ENCODE data around the gene ARAP1. TPM values are rescaled to one million over a fixed set of nuclear protein-coding genes. Genes with fewer than 3 reads are reported as not detected.

Gene ARAP1
- total RNA-seq, 2 experiments from 2014 or later, result 129 to 134 TPM

DNA sequence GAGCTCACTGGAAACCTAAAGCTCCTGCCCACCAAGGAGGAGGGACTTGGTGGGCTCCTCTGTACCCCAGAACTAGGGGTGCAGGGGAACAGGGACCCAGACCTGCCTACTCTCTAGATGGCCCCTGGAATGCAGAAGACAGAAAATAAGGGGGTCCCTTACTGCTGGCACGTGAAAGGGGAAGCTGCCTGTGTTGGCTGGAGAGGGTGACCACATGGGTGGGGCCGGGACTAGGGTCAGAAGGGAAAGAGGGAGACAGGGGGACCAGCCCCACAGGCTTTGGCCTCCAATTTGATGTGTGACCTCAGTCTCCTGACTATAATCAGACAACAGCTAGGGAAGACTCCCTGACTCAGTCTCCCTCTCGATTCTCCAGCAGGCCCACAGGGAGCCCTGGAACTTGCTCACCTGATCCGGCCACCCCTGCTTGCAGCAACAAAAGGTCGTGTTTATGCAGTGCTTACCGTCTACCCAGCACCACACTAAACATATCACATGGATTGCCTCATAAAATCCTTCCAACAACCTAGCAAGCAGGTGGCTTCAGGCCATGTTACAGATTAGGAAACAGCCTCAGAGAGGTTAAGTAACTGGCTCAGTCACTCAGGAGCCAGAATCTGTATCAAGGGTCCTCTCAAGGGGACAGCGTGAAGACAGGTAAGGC is 10.2 kb downstream of the ARAP1 start:
- Mint-ChIP-seq H3K4me1 (peaks cover 58% of the 10 kb centered on the region), H3K27me3 (no peaks in the 10 kb centered on the region), H3K9me3 (no peaks in the 10 kb centered on the region), H3K4me3 (no peak overlapping the region), H3K36me3 (no peaks in the 10 kb centered on the region), H3K27ac (peak overlapping the region; percentile 46)
- POLR2A ChIA-PET, result interaction anchor here (1.0 kb wide), 1 partner anchor 71 kb away, joined by 3 read pairs; no protein-coding TSS in a partner anchor
- ATAC-seq (ENCODE audit: low read depth) (no peak), DNase-seq (no peak)

DNA sequence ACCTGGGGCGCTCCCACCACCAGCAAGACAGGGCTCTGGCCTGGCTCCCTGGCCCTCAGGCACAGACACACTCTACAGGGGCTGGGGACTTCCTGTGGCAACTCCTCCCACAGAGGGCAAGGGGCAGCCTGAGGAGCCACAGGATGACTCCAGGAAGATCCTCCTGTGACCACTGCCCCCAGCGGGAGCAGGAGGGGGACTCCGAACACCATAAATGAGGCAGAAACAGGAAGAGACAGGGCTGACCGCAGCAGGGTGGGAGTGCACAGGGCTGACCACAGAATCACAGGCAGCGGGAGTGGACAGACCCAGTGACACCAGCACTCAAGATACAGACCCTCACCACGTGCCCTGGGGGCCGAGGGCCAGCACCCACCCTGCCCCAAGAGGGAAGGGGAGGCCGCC is 10.8 kb downstream of the ARAP1 start:
- POLR2A ChIA-PET, result interaction anchor here (1.0 to 1.5 kb wide), 2 partner anchors 29 to 72 kb away, joined by 3 to 5 read pairs; no protein-coding TSS in a partner anchor
- Mint-ChIP-seq H3K27ac (peak overlapping the region; percentile 77), H3K36me3 (peaks cover 1% of the 10 kb centered on the region), H3K4me3 (peak overlapping the region; percentile 12), H3K4me1 (peaks cover 63% of the 10 kb centered on the region), H3K27me3 (no peaks in the 10 kb centered on the region), H3K9me3 (no peaks in the 10 kb centered on the region)
- ATAC-seq (ENCODE audit: low read depth) (no peak), DNase-seq (no peak)

DNA sequence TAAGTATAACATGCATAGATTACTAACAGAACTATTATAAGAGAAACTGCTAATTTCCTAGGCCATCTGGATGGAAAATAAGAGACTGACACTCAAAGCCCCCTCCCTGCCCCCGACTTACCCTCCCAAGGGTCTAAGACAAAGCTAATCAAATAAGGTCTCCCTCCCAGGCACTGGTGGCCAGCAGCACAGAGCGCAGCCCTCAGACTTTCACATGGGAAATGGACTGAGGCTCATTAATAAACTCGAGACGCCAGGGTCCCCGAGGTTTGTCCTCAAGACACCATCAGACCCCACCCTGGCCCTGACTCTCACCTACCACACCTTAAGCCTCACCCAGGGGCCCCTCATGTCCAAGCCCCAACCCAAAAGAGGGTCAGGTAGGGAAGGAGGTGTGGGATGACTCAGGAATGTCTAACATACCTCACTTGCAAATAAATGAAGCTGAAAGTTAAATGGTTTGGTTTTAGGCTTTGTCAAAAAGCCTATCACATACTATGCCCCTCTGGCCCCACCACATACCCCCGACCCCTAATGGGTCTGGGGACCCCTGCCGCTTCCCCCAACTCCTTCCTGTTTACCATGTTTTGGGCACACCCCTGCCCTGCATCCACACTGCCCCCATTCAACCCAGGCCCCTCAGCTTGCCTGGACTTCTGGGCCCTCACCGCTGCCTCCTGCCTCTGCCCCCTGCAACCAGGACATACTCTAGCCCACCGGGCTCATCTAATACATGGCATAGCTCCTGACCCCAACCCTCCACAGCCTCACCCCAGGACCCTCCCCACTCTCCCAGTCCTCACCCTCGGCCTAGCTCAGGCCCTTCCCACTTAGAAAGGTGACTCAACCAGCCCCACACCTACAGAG is 11.4 kb downstream of the ARAP1 start:
- DNase-seq (no peak), ATAC-seq (ENCODE audit: low read depth) (no peak)
- Mint-ChIP-seq H3K27ac (peak overlapping the region; percentile 77), H3K36me3 (peaks cover 1% of the 10 kb centered on the region), H3K4me1 (peaks cover 66% of the 10 kb centered on the region), H3K4me3 (peak overlapping the region; percentile 21), H3K9me3 (no peaks in the 10 kb centered on the region), H3K27me3 (no peaks in the 10 kb centered on the region)
- POLR2A ChIA-PET, result interaction anchor here (0.9 to 1.5 kb wide), 4 partner anchors 10 to 72 kb away, joined by 3 to 5 read pairs (median 4); no protein-coding TSS in a partner anchor

DNA sequence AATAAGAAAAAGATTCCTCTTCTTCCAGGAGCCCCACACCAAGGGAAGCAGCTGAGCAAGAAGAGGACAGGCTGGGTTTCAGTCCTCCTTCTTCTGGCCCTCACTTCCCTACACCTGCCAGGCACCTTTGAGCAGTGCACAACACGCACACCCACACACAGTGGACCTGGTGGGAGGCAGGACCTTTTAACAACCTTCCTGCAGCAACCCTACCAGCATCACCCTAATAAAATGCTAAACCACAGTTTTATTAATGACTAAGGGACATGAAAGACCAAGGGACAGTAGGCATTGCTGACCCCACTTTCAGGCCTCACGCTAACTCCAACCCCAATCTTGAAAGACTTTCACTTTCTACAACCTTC is 12.2 kb downstream of the ARAP1 start:
- POLR2A ChIA-PET, result interaction anchor here (0.9 to 1.5 kb wide), 3 partner anchors 11 to 73 kb away, joined by 3 to 5 read pairs (median 4); no protein-coding TSS in a partner anchor
- H3K4me3 Mint-ChIP-seq, result peak overlapping the region; percentile 9
- H3K9me3 Mint-ChIP-seq, result no peaks in the 10 kb centered on the region
- DNase-seq (no peak), ATAC-seq (ENCODE audit: low read depth) (no peak)
- H3K4me1 Mint-ChIP-seq, result peaks cover 66% of the 10 kb centered on the region
- peaks cover 1% of the 10 kb centered on the region for H3K36me3 Mint-ChIP-seq
- no peaks in the 10 kb centered on the region for H3K27me3 Mint-ChIP-seq
- H3K27ac Mint-ChIP-seq, result peak overlapping the region; percentile 77

DNA sequence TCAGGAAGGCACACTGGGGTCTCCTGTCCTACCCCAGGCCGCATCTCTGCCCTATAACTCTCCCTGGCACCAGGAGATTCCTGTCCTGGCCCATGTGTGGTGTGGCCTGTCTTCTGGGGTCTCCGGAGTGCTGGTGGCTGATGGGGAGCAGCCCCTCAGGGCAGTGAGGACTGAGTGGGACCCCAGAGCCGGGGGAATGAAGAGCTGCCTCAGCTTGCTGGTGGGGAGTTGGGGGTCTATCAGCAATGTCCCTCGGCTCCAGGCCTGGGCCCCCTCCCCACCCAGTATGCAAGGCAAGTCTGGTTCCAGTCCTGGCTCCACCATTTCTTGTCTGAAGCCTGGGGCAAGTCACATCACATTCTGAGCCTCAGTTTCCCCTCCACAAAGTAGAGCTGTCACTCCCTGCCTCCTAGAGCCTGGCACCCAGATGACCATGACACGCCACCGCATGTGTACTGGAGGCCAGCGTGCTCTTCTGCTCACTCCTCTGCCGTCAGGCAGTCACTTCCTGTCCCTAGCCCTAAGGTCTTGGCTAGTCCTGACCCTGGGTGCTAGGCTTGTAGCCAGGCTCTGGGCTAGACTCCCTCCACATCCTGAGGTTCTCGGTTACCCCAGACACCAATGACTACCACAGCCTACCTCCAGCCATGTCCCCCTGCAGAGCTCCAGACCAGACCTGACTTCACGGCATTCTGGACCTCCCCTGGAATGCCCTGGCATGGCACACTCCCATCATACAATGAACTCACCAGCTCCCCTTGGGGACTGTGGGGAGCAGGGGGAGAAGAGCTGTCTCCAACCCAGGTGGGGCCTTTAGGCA is 12.8 kb downstream of the ARAP1 start:
- Mint-ChIP-seq H3K4me1 (peaks cover 63% of the 10 kb centered on the region), H3K27me3 (no peaks in the 10 kb centered on the region), H3K36me3 (peaks cover 1% of the 10 kb centered on the region), H3K9me3 (no peaks in the 10 kb centered on the region), H3K27ac (peak overlapping the region; percentile 77), H3K4me3 (peak overlapping the region; percentile 11)
- DNase-seq (no peak), ATAC-seq (ENCODE audit: low read depth) (no peak)
- POLR2A ChIA-PET, result interaction anchor here (0.9 to 1.3 kb wide), 2 partner anchors 11 to 74 kb away, joined by 3 to 4 read pairs; no protein-coding TSS in a partner anchor

DNA sequence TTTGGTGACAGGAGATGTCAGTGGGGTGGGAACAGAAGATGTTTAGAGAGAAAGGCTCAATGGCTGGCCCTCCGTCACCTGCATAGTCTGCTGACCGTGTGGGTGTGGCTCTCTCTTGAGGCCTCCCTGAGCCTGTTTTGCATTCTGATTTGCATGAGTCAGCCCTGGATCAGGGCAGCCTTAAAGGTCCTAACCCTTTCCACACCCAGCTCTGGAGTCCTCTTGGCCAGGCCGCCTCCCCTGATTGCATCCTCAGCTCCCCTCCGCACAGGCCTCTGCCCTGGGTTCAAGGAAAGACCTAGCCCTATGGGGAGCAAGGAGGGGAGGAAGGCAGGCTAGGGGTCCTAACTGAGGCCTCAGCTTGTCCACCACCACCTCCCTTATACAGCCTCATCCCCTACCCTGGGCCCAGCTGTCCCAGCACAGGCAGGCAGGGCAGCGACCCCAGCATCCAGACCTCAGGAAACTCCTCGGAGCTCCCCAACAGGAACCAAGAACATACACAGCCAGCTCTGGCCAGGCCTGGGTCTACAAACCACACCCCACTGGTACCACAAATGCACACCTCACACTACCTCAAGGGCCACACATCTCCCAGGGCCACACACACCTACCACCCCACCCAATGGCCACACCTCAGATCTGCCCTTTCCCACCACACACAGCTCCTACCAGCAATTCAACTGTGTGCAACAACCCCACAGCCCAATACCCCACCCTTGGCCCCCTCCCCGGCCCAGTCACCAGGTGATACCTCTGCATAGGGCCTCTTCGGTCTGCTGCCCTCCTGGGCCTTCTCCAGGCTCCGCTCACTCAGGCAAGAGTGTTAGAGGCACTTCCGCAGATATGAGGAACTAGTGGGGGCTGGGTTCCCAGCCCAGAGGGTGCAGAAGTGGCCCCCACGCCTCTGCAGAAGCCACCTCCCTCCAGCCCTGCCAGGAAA is 13.7 kb downstream of the ARAP1 start:
- H3K27ac Mint-ChIP-seq, result peak overlapping the region; percentile 100
- H3K9me3 Mint-ChIP-seq, result no peaks in the 10 kb centered on the region
- no peak for ATAC-seq (ENCODE audit: low read depth)
- POLR2A ChIA-PET, result interaction anchor here (1.9 to 3.2 kb wide), 3 partner anchors 48 to 77 kb away, joined by 6 to 13 read pairs (median 12); no protein-coding TSS in a partner anchor
- H3K4me1 Mint-ChIP-seq, result peaks cover 56% of the 10 kb centered on the region
- H3K36me3 Mint-ChIP-seq, result peaks cover 1% of the 10 kb centered on the region
- DNase-seq, result no peak
- peak overlapping the region; percentile 43 for H3K4me3 Mint-ChIP-seq
- no peaks in the 10 kb centered on the region for H3K27me3 Mint-ChIP-seq

DNA sequence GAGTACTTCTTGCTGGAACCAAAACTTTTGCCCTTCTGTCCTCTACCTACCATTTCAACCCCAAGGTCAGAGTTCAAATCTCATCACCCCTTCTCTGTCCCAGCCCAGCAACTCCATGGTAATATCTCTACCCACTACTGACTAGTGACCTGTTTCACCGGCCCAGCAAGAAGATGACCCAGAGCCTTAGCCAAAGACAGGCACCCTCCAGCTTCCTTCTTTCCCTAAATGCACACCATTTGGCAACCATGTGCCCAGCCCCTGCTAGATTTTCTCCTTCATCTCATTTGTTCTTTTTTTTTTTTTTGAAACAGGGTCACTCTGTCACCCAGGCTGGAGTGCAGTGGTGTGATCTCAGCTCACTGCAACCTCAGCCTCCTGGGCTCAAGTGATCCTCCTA is 14.9 kb downstream of the ARAP1 start:
- POLR2A ChIA-PET, result interaction anchor here (1.4 to 3.2 kb wide), 4 partner anchors 45 to 78 kb away, joined by 6 to 13 read pairs (median 9); no protein-coding TSS in a partner anchor
- ATAC-seq (ENCODE audit: low read depth), result no peak
- no peaks in the 10 kb centered on the region for H3K9me3 Mint-ChIP-seq
- H3K4me1 Mint-ChIP-seq, result peaks cover 55% of the 10 kb centered on the region
- no peak for DNase-seq
- H3K27ac Mint-ChIP-seq, result peak overlapping the region; percentile 100
- peak overlapping the region; percentile 85 for H3K4me3 Mint-ChIP-seq
- peaks cover 5% of the 10 kb centered on the region for H3K36me3 Mint-ChIP-seq
- H3K27me3 Mint-ChIP-seq, result no peaks in the 10 kb centered on the region

DNA sequence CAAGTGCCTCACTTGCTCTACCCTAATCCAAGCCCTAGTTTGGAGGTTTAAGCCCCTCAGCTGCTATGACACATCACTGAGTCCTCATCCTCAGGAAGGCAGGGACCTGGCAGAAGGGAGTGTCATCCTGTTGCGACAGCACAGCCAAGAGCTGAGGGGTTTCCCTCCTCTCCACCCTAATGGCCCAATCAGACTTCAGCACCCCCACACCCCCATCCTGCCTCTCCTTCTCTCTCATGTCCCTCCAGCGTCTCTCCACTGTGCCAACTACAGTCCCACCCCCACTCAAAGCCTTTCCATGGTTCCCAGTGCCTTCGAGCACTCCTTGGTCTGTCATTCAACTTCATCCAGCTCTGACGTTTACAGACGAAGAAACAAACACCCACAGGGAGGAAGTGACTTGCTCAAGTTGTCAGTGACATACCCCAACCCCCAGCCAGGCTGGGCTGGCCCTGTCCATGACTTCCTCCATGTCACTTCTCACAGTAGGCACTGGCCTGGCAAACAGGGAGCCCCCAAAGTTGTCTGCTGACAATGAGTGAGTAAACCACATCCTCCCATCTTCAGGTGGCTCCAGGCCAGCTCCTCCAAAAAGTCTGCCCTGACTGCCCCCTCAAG is 15.6 kb downstream of the ARAP1 start:
- H3K27ac Mint-ChIP-seq, result peak overlapping the region; percentile 100
- peak overlapping the region; percentile 85 for H3K4me3 Mint-ChIP-seq
- no peaks in the 10 kb centered on the region for H3K27me3 Mint-ChIP-seq
- POLR2A ChIA-PET, result interaction anchor here (0.6 to 3.2 kb wide), 5 partner anchors 14 to 79 kb away, joined by 4 to 13 read pairs (median 6); no protein-coding TSS in a partner anchor
- H3K9me3 Mint-ChIP-seq, result no peaks in the 10 kb centered on the region
- DNase-seq (peak; percentile 68), ATAC-seq (ENCODE audit: low read depth) (peak; percentile 92)
- peaks cover 7% of the 10 kb centered on the region for H3K36me3 Mint-ChIP-seq
- H3K4me1 Mint-ChIP-seq, result peaks cover 50% of the 10 kb centered on the region

DNA sequence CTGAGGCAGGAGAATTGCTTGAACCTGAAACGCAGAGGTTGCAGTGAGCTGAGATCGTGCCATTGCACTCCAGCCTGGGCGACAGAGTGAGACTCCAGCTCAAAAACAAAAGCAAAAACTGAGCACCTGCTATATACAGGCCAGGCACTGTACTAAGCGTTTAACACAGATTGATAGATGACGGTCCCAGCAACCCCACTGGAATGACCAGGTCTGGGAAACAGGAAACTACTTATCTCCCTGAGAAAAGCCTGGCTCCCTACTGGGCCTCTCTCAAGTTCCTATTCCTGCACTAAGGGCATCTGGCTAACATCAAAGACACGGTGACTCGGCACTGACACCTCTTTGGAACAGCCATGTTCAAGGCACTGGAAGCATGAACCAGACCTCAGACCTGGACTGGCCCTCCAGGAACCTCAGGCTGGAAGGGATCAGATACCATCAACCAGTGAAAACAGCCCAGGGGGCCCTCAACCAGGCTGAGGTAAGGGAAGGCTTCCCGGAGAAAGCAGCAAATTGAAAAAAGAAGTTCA is 16.6 kb downstream of the ARAP1 start:
- DNase-seq, result no peak
- no peaks in the 10 kb centered on the region for H3K27me3 Mint-ChIP-seq
- ATAC-seq (ENCODE audit: low read depth), result no peak
- H3K27ac Mint-ChIP-seq, result peak overlapping the region; percentile 76
- H3K9me3 Mint-ChIP-seq, result no peaks in the 10 kb centered on the region
- H3K4me3 Mint-ChIP-seq, result peak overlapping the region; percentile 32
- H3K36me3 Mint-ChIP-seq, result peaks cover 17% of the 10 kb centered on the region
- POLR2A ChIA-PET, result interaction anchor here (2.7 to 3.2 kb wide), 2 partner anchors 78 to 80 kb away, joined by 12 to 13 read pairs; no protein-coding TSS in a partner anchor
- H3K4me1 Mint-ChIP-seq, result peaks cover 41% of the 10 kb centered on the region

DNA sequence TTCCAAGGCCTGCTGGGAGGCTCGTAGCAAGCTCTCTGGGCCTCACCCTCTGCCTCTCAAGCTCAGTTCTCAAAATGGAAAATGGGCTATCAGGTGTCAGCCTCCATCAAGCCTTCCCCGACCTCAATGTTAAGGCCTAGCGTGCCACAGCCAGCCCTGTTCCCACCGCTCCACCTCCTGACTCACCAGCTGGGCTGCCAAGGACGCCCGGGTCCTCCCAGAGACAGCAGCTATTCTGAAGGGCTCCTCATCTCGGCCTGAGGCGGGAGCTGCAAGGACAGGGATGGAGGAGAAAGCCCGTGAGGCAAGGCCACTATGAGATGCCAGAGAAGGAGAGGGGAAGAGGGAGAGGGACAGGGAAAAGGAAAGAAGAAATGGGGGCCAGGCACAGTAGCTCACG is 19.9 kb downstream of the ARAP1 start:
- no peak for ATAC-seq (ENCODE audit: low read depth)
- H3K27ac Mint-ChIP-seq, result no peak overlapping the region

DNA sequence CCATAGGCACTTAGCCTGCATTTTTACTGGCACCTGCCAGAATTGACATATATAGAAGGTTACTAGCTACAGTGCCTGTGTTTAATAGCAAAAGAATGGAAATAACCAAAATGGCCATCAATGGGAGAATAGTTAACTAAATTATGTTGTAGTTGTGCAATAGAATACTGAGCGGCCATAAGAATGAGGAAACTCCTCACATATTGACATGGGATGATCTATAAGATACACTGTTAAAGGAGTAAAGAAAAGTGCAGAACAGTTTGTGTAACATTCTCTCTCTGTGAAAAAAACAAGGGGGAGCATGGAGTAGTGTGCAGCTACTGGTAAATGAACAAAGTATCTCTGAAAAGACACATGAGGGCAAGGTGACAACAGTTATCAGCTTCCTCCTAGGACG is 21.5 kb downstream of the ARAP1 start:
- H3K27ac Mint-ChIP-seq, result no peak overlapping the region
- H3K27me3 Mint-ChIP-seq, result no peaks in the 10 kb centered on the region
- DNase-seq (no peak), ATAC-seq (ENCODE audit: low read depth) (no peak)
- peaks cover under 1% of the 10 kb centered on the region for H3K4me1 Mint-ChIP-seq
- no peak overlapping the region for H3K4me3 Mint-ChIP-seq
- POLR2A ChIA-PET, result no interaction called here
- peaks cover 16% of the 10 kb centered on the region for H3K36me3 Mint-ChIP-seq
- no peaks in the 10 kb centered on the region for H3K9me3 Mint-ChIP-seq

More for the DNA sequence above, 19.9 kb downstream of the ARAP1 start:
- H3K4me1 Mint-ChIP-seq, result peaks cover 12% of the 10 kb centered on the region
- DNase-seq, result no peak
- H3K36me3 Mint-ChIP-seq, result peaks cover 17% of the 10 kb centered on the region
- no peaks in the 10 kb centered on the region for H3K27me3 Mint-ChIP-seq
- no peaks in the 10 kb centered on the region for H3K9me3 Mint-ChIP-seq
- POLR2A ChIA-PET, result interaction anchor here (0.8 kb wide), 1 partner anchor 10 kb away, joined by 3 read pairs; no protein-coding TSS in a partner anchor
- H3K4me3 Mint-ChIP-seq, result no peak overlapping the region

Measured in activated naive CD8-positive, alpha-beta T cell treated with anti-CD3 and anti-CD28 coated beads, Interleukin-2, amount 10 ng/mL, durations not matched to agents 7 days and 5 days (primary cell).